NCI-H2081 (cell line): ENCODE results near the gene DAPK1.

Experiments
- DNase-seq, 2 experiments: peaks; one replicate each; lab custom pipeline; 2025; lab: John Stamatoyannopoulos, UW

The DAPK1 gene

GRCh38 chr9:87613265-87614111 lies 115.8 kb downstream of the DAPK1 start:
- DNase-seq: no peak

GRCh38 chr9:87614397-87614796 lies 116.7 kb downstream of the DAPK1 start:
- no peak for DNase-seq

DNA sequence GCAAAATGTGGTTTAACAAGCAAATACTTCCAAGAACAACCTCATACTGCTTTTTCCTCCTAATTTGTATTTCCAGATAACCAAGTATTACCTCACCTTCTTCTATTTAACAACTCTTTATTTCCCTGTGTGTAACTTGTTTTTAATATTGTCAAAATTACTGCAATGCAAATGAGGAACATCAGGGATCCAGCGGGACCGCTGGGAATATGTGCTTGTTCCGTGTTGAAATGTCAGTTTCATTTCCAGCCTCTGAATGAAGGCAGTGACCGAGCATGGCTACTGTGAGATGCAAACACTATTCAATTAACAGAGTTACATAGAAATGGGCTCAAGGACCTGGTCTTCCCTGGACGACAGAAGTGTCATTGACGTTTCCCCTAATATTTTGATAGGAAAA lies 117.5 kb downstream of the DAPK1 start:
- no peak for DNase-seq

DNA sequence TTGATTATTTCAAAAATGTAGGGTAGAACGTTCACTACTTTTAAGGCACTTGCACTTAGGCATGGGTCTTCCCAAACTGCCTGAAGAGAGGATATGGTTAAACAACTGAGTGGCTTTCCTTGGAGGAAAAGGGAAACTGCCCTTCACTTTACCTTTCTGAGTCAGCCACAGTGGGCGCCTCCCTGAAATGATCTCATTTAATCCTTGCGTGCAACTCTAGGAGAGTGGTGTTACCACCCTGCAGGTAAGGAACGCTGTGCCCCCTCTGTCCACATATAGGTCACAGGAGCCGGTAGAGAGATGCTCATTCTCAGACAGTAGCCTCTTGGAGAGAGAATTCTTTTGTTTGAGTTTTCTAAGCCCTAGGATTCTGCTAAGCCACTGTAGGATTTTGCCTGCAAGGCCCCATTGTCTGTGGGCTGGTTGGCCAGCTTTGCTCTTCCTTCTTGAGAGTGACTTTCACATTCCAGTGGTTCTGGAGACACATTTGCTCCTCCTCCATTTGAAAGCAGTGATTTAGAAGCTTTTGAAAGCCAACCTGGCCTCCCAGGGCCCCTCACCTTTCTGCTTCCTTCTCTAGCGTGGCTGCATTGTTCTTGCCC lies 118.0 kb downstream of the DAPK1 start:
- DNase-seq: no peak

DNA sequence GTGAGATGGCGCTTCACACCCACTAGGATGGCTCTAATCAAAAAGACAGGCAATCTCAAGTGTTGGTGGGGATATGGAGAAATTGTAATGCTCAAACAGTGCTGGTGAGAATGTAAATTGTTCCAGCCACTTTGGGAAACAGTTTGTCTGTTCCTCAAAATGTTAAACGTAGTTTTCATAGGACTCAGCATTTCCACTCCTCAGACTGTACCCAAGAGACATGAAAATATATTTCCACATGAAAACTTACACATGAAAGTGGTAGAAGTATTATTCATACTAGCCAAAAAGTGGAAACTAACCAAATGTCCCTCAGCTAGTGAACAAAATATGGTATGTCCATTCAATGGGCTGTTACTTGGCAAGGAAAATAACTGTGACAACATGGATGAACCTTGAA lies 120.6 kb downstream of the DAPK1 start:
- no peak for DNase-seq

GRCh38 chr9:87618931-87619330 lies 121.3 kb downstream of the DAPK1 start:
- DNase-seq: no peak

- no peak for DNase-seq
Observed at GRCh38 chr9:87619346-87619745, 121.7 kb downstream of the DAPK1 start.

DNA sequence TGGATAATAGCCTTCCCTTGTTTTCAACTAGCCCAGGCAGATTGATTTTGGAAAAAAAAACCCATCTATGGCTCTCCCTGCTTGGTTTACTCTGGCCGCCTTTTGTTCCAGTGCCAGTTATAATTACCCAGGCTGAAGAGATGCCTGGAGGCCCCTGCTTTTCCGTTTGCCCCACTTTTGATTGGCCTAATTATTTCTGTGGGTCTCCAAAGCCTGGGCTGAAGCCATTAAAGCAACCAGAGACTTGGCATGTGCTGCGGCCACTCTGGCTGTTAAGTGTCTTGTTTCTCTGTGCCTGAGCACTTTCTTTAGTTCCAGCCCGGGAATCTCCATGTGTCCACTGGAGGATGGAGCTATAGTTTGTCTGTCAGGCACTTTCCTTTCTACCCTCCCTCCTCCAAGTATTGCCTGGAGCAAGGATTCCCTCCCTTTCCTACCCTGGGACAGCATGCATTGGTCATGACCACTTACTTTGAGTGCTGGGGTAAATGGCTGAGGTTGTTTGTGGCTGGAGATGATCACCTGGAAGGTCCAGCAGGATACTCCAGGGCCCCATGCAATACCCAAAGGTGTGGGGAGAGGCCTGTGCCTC lies 123.2 kb downstream of the DAPK1 start:
- DNase-seq: peak; percentile 53 to 82

DNA sequence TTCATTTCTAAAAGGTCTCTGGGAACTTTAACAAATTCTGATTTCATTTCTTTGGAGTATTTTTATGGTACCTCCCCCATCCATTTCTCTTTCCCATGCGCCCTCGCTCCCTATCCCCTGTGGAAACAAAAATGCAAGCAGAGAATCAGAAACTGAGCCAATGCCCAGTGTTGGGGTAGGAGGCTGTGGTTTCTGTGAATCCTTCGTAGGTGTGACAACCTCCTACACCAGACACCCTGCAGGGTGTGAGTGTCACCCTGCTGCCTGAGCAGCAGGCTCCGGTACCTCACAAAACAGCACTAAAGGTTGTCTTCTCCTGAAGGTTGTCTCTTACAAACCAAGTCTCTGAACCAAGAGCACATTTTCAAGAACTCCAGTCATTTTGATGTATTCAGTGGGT lies 124.4 kb downstream of the DAPK1 start:
- no peak for DNase-seq

- no peak for DNase-seq
Observed at GRCh38 chr9:87622923-87623322, 125.3 kb downstream of the DAPK1 start.

DNA sequence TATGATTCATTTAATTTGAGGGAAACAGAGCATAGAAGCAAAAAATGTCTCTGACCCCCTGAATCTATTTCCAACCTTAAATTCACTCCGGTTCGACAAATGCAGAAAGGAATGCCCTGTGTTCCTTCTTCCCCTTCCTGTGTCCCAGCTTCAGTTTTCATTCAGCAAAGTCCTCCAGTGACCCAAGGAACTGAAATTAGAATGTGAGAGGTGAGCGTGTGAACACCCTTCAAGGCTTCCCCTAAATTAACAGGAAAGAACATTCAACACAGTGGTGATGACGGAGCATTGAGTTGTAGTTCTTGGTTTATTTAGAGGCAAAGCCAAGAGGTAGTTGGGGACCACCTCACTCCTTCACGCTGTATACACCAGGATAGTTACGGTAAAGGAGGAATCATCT lies 130.7 kb downstream of the DAPK1 start:
- DNase-seq: no peak

DNA sequence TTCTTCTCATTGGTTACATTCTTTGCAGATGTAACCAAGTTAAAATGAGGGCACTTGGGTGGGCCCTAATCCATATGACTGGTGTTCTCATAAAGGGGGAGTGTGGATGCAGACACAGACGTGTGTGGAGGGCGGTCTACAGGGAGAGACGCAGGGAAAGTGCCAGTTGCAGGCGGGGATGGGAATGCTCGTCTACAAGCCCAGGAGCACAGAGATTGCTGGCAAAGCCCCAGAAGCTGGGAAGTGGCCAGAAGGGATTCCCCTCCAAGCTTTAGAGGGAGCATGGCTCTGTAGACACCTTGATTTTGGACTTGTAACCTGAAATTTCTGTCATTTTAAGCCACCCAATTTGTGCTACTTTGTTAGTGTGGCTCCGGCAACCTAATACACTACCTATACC lies 131.4 kb downstream of the DAPK1 start:
- no peak for DNase-seq

DNA sequence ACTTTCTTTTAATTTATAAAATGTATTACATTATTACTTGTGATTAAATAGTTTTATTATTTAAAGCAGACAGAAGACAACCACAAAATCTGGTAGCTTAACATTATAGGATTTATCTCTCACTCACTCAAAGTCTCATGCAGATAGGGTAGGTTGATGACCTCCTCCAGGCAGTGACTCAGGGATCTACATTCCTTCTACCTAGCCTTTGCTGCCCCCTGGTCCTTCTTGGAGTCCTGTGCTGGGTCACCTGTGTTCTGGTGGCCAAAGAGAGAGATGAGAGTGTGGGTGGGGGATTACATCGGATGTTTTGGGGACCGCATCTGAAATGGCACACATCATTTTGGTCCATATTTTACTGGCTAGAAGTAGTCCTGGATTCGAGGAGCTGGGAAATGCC lies 132.6 kb downstream of the DAPK1 start:
- no peak for DNase-seq

- DNase-seq: no peak
Observed at GRCh38 chr9:87630846-87631245, 133.2 kb downstream of the DAPK1 start.

DNA sequence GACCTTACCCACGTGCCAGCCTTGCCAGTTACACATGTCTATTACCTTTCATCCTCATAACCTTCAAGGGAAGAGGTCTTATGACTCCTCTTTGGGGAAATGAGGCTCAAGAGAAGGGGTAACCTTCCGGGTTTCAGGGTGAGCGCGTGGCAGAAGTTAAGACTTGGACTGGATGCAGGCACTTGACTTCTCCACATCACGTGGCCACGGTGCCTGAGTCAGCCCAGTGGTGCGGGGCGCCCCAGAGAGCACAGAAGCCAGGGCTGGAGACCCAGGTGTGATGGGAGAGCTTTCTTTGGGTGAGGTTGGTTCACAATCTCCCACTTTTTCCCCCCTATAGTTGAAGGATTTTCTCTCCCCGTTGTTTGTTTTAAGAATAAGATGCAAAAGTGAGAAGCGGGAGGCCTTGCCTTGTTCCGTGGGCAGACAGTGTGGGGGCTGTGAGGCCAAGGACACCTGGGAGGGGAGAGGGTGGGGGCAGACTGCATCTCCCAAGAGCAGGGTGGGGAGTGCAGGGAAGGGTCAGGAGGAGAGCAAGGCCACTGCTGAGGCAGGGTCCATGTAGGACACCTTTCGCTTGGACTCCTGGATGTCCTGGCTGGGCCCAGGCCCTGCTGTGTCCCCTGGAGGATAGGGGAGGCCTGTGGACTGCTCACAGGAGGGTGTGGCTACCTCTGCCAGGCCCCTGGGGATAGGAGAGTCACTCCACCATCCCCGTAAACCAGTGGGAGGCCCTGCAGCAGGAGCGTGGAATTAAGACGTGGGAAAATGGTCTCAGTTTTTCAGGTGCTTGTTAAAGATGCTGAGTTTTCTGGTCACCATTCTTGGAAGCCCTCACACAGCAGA lies 138.2 kb downstream of the DAPK1 start:
- no peak for DNase-seq

DNA sequence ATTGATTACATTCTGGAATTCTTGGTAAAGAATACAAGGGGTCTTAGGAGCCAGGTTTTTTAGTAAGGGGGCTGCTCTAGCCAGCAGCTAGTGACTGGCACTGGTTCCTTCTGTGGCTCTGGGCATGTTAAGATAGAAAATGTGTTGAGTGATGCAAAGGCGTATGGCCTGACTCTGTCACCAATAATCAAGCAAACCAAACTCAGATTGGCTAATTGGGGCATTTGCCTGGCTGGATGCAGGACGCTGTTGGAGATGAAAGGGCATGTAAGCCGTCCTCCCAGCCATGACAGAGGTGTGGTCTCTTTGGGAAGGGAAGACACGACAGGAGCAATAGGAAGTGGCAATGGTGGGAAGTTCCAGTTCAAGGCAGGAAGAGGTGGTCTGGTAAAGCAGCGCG lies 140.6 kb downstream of the DAPK1 start:
- no peak for DNase-seq

DNA sequence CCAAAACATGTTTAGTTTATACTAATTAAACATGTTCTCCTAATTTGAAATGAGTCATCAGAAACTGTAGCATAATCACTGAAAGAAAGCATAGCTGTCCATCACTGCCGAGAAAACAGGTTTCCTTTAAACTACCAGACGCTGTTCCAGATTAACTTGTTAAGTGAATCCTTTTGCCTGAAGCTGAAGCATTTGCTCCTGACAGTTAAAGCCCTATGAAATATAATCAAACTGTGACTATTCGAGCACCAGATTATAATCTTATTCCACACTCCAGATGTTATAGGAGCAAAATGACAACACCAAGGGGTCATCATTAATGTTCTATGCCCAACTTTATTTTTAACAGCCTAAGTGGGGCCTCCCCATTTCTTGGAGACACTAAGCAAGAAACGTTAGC lies 142.3 kb downstream of the DAPK1 start:
- DNase-seq: no peak

GRCh38 chr9:87640385-87640795 lies 142.7 kb downstream of the DAPK1 start:
- DNase-seq: peak; percentile 66 to 88

DNA sequence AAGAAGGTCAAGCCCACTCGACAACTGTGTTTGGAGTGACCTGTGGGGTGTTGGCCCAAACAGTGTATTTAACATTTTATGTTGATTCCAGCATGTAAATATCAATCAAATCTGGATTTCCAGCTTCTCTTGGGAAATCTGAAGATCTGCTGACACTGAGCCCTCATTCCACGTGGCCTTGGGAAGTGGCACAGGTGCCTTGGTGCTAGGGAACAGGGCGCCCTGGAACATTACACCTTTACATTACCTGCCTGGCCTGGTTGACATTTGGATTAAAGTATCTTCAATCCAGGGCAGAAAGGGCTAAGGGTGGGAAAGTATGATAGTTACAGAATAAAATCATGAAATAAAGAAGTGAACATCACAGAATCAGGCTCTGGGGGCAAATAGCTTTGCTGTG lies 143.4 kb downstream of the DAPK1 start:
- no peak for DNase-seq

- no peak for DNase-seq
Observed at GRCh38 chr9:87642330-87643106, 144.9 kb downstream of the DAPK1 start.

DNA sequence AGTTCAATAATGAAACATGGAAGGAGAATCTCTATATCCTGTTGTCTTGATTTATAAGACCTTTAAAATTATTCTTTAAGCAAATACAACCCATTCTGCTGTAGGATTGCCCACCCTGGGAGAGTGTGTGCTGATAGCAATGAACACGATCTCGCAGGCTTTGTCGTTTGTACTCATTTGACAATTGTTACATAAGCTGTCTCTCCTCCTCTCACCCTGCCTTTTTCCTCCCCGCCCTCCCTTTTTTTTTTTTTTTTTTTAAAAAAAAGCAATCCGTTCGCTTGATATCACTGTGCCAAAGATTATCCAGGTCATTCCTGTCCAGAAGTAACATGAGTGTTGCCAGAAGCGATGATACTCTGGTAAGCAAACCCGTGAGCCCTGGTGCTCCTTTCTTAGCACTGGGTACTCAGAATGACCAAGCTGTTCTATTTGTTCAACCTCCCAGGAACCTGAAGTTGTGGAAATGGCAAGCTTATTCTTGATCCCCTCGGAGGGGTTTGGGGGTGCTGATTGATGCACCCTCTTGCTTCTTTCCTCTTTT lies 145.5 kb downstream of the DAPK1 start:
- DNase-seq: no peak
